Transverse colon (tissue), 4 donors: Measurements from ENCODE around the gene ZNF669.

Experiments
- EP300 ChIP-seq: sonication (generic); formaldehyde crosslinking; IDR thresholded peaks from one replicate; pipeline ENCODE4 v1.6.1; 2017; ENCODE audit warnings: antibody characterized with exemption, low read depth
- POLR2A ChIP-seq: fragments of 450-650 bp; IDR thresholded peaks from one replicate; pipeline ENCODE4 v1.6.1; 2016; ENCODE audit warnings: antibody characterized with exemption, mild to moderate bottlenecking, moderate library complexity
- POLR2AphosphoS5 ChIP-seq, 3 donors: sonication (generic); formaldehyde crosslinking; IDR thresholded peaks; one replicate each; pipeline ENCODE4 v1.6.1; 2016; ENCODE audit warnings: antibody characterized with exemption in 3 of 3
- TF ChIP-seq, protein P1 (sequence below), 5 experiments: fragments of 200-600 bp in 3 of 5; fragments of 450-650 bp in 2 of 5; sonication (generic) in 3 of 5; IDR thresholded peaks; 1 replicate in 2 of 5; 2 replicates in 3 of 5; pipeline ENCODE4 v1.5.1; 2016 to 2017; ENCODE audit warnings: antibody characterized with exemption in 5 of 5, inconsistent platforms in 3 of 5, mild to moderate bottlenecking in 2 of 5, moderate library complexity in 1 of 5

DNA sequence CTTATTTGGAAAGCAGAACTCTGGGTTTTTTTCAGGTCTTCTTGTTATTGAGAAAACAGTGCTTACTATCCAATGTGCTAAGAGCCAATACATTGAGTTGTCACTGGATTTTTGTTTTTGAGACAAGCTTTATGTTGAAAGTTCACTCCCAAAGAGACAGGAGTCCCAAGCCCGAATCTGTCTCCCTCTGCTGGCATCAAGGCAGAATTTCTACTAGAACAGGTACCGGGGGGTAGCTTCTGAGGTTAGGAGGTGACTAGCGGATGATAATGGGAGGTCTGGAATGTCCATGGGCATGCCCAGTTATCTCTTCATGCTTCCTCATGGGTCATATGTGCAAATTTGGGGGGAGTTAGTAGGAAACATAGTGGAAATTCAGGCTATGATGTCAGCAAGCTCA lies 42.5 kb upstream of the ZNF669 start:
- TF ChIP-seq POLR2A (no peak), POLR2AphosphoS5 (IDR thresholded peaks at IDR 0.05) (no peak), EP300 (no peak)
- TF ChIP-seq, protein P1, sequence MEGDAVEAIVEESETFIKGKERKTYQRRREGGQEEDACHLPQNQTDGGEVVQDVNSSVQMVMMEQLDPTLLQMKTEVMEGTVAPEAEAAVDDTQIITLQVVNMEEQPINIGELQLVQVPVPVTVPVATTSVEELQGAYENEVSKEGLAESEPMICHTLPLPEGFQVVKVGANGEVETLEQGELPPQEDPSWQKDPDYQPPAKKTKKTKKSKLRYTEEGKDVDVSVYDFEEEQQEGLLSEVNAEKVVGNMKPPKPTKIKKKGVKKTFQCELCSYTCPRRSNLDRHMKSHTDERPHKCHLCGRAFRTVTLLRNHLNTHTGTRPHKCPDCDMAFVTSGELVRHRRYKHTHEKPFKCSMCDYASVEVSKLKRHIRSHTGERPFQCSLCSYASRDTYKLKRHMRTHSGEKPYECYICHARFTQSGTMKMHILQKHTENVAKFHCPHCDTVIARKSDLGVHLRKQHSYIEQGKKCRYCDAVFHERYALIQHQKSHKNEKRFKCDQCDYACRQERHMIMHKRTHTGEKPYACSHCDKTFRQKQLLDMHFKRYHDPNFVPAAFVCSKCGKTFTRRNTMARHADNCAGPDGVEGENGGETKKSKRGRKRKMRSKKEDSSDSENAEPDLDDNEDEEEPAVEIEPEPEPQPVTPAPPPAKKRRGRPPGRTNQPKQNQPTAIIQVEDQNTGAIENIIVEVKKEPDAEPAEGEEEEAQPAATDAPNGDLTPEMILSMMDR (IDR thresholded peaks at IDR 0.05) = no peak
